ENCODE results near the gene CDK14.

DNA sequence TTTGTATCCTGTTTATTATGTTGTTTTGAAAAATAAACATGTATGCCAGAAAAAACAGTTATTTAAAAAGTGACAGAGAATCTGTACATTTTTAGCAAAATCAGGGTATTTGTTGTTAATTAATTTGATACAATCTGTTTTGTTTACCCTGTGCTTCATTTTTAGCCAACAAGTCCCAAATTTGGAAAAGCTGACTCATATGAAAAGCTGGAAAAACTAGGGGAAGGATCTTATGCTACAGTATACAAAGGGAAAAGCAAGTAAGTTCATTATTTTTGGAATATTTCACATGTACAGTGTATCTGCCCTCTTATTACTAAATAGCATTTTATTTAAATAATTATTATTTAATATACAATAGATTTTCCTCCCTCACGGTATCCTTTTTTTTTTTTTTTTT, 151.4 kb downstream of the CDK14 start:
- no peak for TF ChIP-seq POLR2A (IDR thresholded peaks at IDR 0.05; ENCODE audit: low read depth, low read length)
- TF ChIP-seq TAF1 (IDR thresholded peaks at IDR 0.05; ENCODE audit: borderline replicate concordance, low read depth, low read length) = no peak
